H1 (cell line): ENCODE results near the gene PIAS4. TPM values are rescaled to one million over a fixed set of nuclear protein-coding genes. Genes with fewer than 3 reads are reported as not detected.

Experiments used
- BCL11A ChIP-seq, 2 experiments: IDR thresholded peaks; one replicate each; pipeline ENCODE4 v1.6.1; 2011; ENCODE audit warnings: low read depth in 2 of 2, low read length in 2 of 2, mild to moderate bottlenecking in 2 of 2
- CBX5 ChIP-seq: fragments of 300-800, 300-1000 bp; sonication (generic); IDR thresholded peaks from 2 replicates; pipeline ENCODE4 v1.7.1; 2016; ENCODE audit warnings: antibody characterized with exemption, low read length, low read depth
- CBX8 ChIP-seq: fragments of 300-800, 300-1000 bp; sonication (generic); IDR thresholded peaks from 2 replicates; pipeline ENCODE4 v1.7.1; 2016; ENCODE audit warnings: low read depth, low read length, borderline replicate concordance
- CTBP2 ChIP-seq: IDR thresholded peaks from 2 replicates; pipeline ENCODE4 v1.7.0; 2011; ENCODE audit warnings: borderline replicate concordance, mild to moderate bottlenecking, moderate library complexity, mixed read lengths, low read length; ENCODE audit not compliant: insufficient read depth, insufficient read length
- EP300 ChIP-seq, 2 experiments: IDR thresholded peaks; 1 replicate in 1 of 2; 2 replicates in 1 of 2; pipeline ENCODE4 v1.6.1; 2011 to 2012; ENCODE audit warnings: low read depth in 2 of 2, low read length in 2 of 2, mild to moderate bottlenecking in 2 of 2, borderline replicate concordance in 1 of 2, inconsistent platforms in 1 of 2, moderate library complexity in 1 of 2
- FOSL1 ChIP-seq: IDR thresholded peaks from 2 replicates; pipeline ENCODE4 v1.6.1; 2011; ENCODE audit warnings: mild to moderate bottlenecking, low read depth, low read length, moderate library complexity; ENCODE audit not compliant: insufficient read depth
- GTF2F1 ChIP-seq: IDR thresholded peaks from 2 replicates; pipeline ENCODE4 v1.6.1; 2012; ENCODE audit warnings: low read depth, low read length, improper control_type of control experiment, borderline replicate concordance
- JUND ChIP-seq: IDR thresholded peaks from 2 replicates; pipeline ENCODE4 v1.6.1; 2011; ENCODE audit warnings: mild to moderate bottlenecking, improper control_type of control experiment, low read length
- KDM1A ChIP-seq: fragments of 200-600, 300-600 bp; sonication (generic); IDR thresholded peaks from 2 replicates; pipeline ENCODE4 v1.7.1; 2016; ENCODE audit warnings: mild to moderate bottlenecking, low read length, borderline replicate concordance
- KDM5A ChIP-seq: fragments of 200-600 bp; IDR thresholded peaks from 2 replicates; pipeline ENCODE4 v1.7.1; 2012; ENCODE audit warnings: mild to moderate bottlenecking, low read length, inconsistent platforms, mixed read lengths
- MAFK ChIP-seq: IDR thresholded peaks from 2 replicates; pipeline ENCODE4 v1.6.1; 2012; ENCODE audit warnings: low read depth, mild to moderate bottlenecking, improper control_type of control experiment, low read length
- POU5F1 ChIP-seq: IDR thresholded peaks from 2 replicates; pipeline ENCODE4 v1.6.1; 2011; ENCODE audit warnings: low read depth, mild to moderate bottlenecking, low read length, moderate library complexity
- RBBP5 ChIP-seq: IDR thresholded peaks from 2 replicates; pipeline ENCODE4 v1.7.1; 2012; ENCODE audit warnings: low read depth, mild to moderate bottlenecking, inconsistent platforms, low read length, moderate library complexity, borderline replicate concordance
- RXRA ChIP-seq: IDR thresholded peaks from 2 replicates; pipeline ENCODE4 v1.6.1; 2011; ENCODE audit warnings: low read depth, mild to moderate bottlenecking, low read length, moderate library complexity; ENCODE audit not compliant: insufficient read depth
- SAP30 ChIP-seq: fragments of 300-600 bp; sonication (generic); IDR thresholded peaks from 2 replicates; pipeline ENCODE4 v1.7.1; 2012; ENCODE audit warnings: low read length, moderate library complexity, mild to moderate bottlenecking, inconsistent platforms; ENCODE audit not compliant: insufficient read depth, insufficient replicate concordance
- SIN3A ChIP-seq, 2 experiments: IDR thresholded peaks in 1 of 2; conservative IDR thresholded peaks in 1 of 2; 2 replicates each; pipeline ENCODE4 v1.6.1; 2011 to 2012; ENCODE audit warnings: low read length in 2 of 2, improper control_type of control experiment in 1 of 2, low read depth in 1 of 2, mild to moderate bottlenecking in 1 of 2
- SP1 ChIP-seq: IDR thresholded peaks from 2 replicates; pipeline ENCODE4 v1.6.1; 2011; ENCODE audit warnings: low read depth, low read length
- SP2 ChIP-seq: IDR thresholded peaks from 2 replicates; pipeline ENCODE4 v1.6.1; 2012; ENCODE audit warnings: mild to moderate bottlenecking, low read length, inconsistent platforms
- SP4 ChIP-seq: IDR thresholded peaks from 2 replicates; pipeline ENCODE4 v1.6.1; 2012; ENCODE audit warnings: low read length, inconsistent platforms
- SRF ChIP-seq: IDR thresholded peaks from 2 replicates; pipeline ENCODE4 v1.6.1; 2011; ENCODE audit warnings: mild to moderate bottlenecking, low read depth, low read length, moderate library complexity
- TAF7 ChIP-seq: optimal IDR thresholded peaks from 2 replicates; pipeline ENCODE3; 2011; ENCODE audit warnings: low read depth, mild to moderate bottlenecking, inconsistent platforms, low read length, moderate library complexity, borderline replicate concordance
- YY1 ChIP-seq: IDR thresholded peaks from 2 replicates; pipeline ENCODE4 v1.6.1; 2011; ENCODE audit warnings: low read depth, mild to moderate bottlenecking, low read length
- polyA plus RNA-seq, 7 experiments: library from polyadenylated mRNA; depleted of rRNA in 3 of 7; stranded (reverse) in 5 of 7; unstranded in 2 of 7; fragments of >200 nt in 5 of 7; fragments of 200-250 nt in 2 of 7; gene quantifications; 1 replicate in 5 of 7; 2 replicates in 1 of 7; 4 replicates in 1 of 7; pipeline versions ENCODE4 v1.2.1 to v1.2.3, GENCODE V29; 2011 to 2013; ENCODE audit warnings: missing spikeins in 2 of 7, mixed read lengths in 2 of 7
- total RNA-seq: library from RNA; stranded (reverse); fragmentation: NEBNext Ultra II Directional; extraction: Animal tissue kit (Norgen Biotek cat#: 25700); gene quantifications from 2 replicates; pipeline ENCODE4 v1.2.1, GENCODE V29; 2021
- TF ChIP-seq, protein P1 (sequence below): IDR thresholded peaks from 2 replicates; pipeline ENCODE4 v1.6.1; 2012; ENCODE audit warnings: inconsistent platforms

The PIAS4 gene
- total and polyA plus RNA-seq, 2 of the 8 experiments (the other 6 are each of a cell fraction or from before 2014, with no cell fraction given): 30.2 to 51.4 TPM

DNA sequence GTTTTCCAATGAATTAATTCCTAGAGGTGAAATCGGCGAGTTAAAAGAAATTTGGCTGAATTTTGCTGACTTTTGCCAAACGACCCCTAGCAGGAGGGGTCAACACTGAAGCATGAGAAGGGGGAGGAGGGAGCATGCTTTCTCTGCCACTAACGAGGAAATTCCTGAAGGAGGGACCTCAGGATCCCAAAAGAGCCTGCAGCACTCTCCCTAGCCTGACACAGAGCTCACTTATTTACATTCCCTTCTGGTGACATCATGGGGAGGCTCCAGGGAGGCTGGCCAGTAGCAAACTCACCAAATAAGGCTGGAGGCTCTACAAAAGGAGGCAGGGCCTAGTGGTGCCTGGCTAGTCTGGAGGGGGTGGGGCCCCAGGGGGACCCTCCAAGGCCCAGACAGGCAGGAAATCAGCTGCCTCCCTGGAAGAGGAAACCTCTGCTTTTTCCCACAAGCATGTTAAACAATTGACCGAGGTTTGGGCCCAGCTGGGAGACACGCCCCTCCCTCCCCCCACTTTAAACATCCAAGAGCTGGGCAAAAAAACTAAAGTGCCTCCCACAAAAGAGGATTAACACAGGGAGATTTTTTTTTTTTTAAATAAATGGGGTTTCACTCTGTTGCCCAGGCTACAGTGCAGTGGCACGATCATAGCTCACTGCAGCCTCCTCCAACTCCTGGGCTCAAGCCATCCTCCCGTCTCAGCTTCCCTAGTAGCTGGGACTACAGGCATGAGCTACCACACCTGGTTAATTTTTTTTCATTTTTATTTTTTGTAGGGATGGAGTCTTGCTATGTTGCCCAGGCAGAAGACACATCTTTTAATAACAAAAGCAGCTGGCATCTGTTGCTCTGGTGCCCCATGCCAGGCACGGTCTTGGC lies 38.7 kb upstream of the PIAS4 start (continued):
- TF ChIP-seq RBBP5: no peak
- peak; percentile 89 for TF ChIP-seq SP1
- TF ChIP-seq SIN3A (conservative IDR thresholded peaks at IDR 0.05 in 1 of 2, IDR thresholded peaks at IDR 0.05 in 1 of 2; ENCODE audit: low read depth in 1 of 2, low read length in 2 of 2): peak in 1 of 2 experiments; percentile 89; a peak in 3 of 4 replicates
- no peak for TF ChIP-seq CTBP2
- TF ChIP-seq SP2: no peak
- TF ChIP-seq SRF: peak; percentile 99
- TF ChIP-seq, protein P1, sequence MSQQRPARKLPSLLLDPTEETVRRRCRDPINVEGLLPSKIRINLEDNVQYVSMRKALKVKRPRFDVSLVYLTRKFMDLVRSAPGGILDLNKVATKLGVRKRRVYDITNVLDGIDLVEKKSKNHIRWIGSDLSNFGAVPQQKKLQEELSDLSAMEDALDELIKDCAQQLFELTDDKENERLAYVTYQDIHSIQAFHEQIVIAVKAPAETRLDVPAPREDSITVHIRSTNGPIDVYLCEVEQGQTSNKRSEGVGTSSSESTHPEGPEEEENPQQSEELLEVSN: no peak; the same call in 1 of the 2 replicates
- no peak for TF ChIP-seq FOSL1
- peak; percentile 64 for TF ChIP-seq SAP30
- peak in 1 of 2 experiments; percentile 89; a peak in 1 of 3 replicates for TF ChIP-seq EP300 (IDR thresholded peaks at IDR 0.05; ENCODE audit: borderline replicate concordance in 1 of 2, low read depth in 2 of 2, low read length in 2 of 2)
- no peak for TF ChIP-seq YY1
- no peak for TF ChIP-seq CBX8
- no peak for TF ChIP-seq GTF2F1
- no peak for TF ChIP-seq KDM5A
- peak; percentile 60 for TF ChIP-seq MAFK
- no peak for TF ChIP-seq TAF7
- TF ChIP-seq KDM1A: no peak; the same call in 1 of the 2 replicates
- TF ChIP-seq BCL11A (IDR thresholded peaks at IDR 0.05; ENCODE audit: low read depth in 2 of 2, low read length in 2 of 2): no peak
- TF ChIP-seq JUND: peak; percentile 100
- no peak for TF ChIP-seq RXRA
- TF ChIP-seq SP4: no peak
- no peak for TF ChIP-seq CBX5
- no peak for TF ChIP-seq POU5F1
